Esophagus muscularis mucosa (tissue), 4 donors: ENCODE measurements around the gene UBL5. TPM values are rescaled to one million over a fixed set of nuclear protein-coding genes. Genes with fewer than 3 reads are reported as not detected.

Experiments
- DNase-seq: peaks from one replicate; pipeline ENCODE4 v3.0.0-alpha.2; 2017; ENCODE audit errors: extremely low spot score
- H3K27ac ChIP-seq, 4 donors: fragments of 200-600 bp; sonication (generic); replicated peaks in 1 of 4; 1 replicate in 3 of 4; 2 replicates in 1 of 4; pipeline ENCODE4 v1.5.1; 2016 to 2019; ENCODE audit warnings: mild to moderate bottlenecking in 1 of 4
- H3K27me3 ChIP-seq, 4 donors: fragments of 200-600 bp; sonication (generic); one replicate each; pipeline versions ENCODE4 v1.5.1 to v1.6.0; 2016 to 2019
- H3K36me3 ChIP-seq, 4 donors: fragments of 200-600 bp; sonication (generic); one replicate each; pipeline ENCODE4 v1.5.1; 2016 to 2019
- H3K4me1 ChIP-seq, 4 donors: fragments of 200-600 bp; sonication (generic); one replicate each; pipeline ENCODE4 v1.5.1; 2016 to 2019
- H3K4me3 ChIP-seq, 4 donors: fragments of 200-600 bp; sonication (generic); 1 replicate in 2 of 4; 2 replicates in 2 of 4; pipeline ENCODE4 v1.5.1; 2016 to 2019; ENCODE audit warnings: mild to moderate bottlenecking in 4 of 4, moderate library complexity in 1 of 4
- H3K9me3 ChIP-seq, 4 donors: fragments of 200-600 bp; sonication (generic); 1 replicate in 3 of 4; 2 replicates in 1 of 4; pipeline ENCODE4 v1.5.1; 2016 to 2019
- CTCF ChIP-seq, 3 experiments: fragments of 200-600 bp in 2 of 3; fragments of 450-650 bp in 1 of 3; sonication (generic) in 2 of 3; IDR thresholded peaks; one replicate each; pipeline ENCODE4 v1.5.1; 2017 to 2019; ENCODE audit warnings: antibody characterized with exemption in 3 of 3, mild to moderate bottlenecking in 2 of 3, moderate library complexity in 1 of 3
- EP300 ChIP-seq: sonication (generic); formaldehyde crosslinking; IDR thresholded peaks from one replicate; pipeline ENCODE4 v1.6.1; 2017; ENCODE audit warnings: antibody characterized with exemption
- POLR2A ChIP-seq: fragments of 450-650 bp; IDR thresholded peaks from one replicate; pipeline ENCODE4 v1.6.1; 2017; ENCODE audit warnings: antibody characterized with exemption, moderate library complexity, mild to moderate bottlenecking, low read depth
- POLR2AphosphoS5 ChIP-seq, 2 donors: sonication (generic); formaldehyde crosslinking; IDR thresholded peaks; one replicate each; pipeline ENCODE4 v1.6.1; 2017; ENCODE audit warnings: antibody characterized with exemption in 2 of 2
- WGBS: methylation state at CpG from one replicate; pipeline ENCODE4 v1.1.5; 2018; 5-methylcytosine and 5-hydroxymethylcytosine counted together
- intact Hi-C: fragments of 100-400 bp; cut with DNase I; formaldehyde crosslinking; loops from one replicate; pipeline ENCODE4 v1.15.1; 2023
- total RNA-seq, 4 donors: library from RNA; depleted of rRNA; stranded (reverse); fragments of >200 nt; gene quantifications; one replicate each; pipeline versions ENCODE4 v1.1.0 to v1.2.1, GENCODE V29; 2016

UBL5 gene
- total RNA-seq, 4 donors from 2014 or later: 297 to 717 (median 464) TPM

DNA sequence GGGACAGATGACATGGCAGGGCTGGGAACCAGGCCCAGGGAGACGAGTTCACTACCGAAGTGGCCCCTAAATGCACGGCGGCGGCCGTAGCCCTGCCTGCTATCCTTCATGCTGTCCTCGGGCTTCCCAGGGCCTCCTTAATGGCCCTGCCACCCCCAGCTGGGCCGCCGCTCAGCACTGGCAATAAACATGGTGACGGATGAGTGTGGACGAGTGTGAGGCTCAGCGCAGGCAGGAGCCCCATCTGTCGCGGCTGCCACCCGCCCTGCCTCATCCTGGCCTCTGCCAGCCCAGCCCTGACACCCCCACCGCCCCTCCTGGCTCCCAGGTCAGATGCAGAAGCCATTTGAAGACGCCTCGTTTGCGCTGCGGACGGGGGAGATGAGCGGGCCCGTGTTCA lies 21.0 kb downstream of the UBL5 start:
- peaks cover 0 to 3% (median 0%) of the 10 kb centered on the region in 4 donors for H3K9me3 ChIP-seq
- H3K36me3 ChIP-seq: peaks cover 11 to 74% (median 66%) of the 10 kb centered on the region in 4 donors
- H3K27me3 ChIP-seq: no peaks in the 10 kb centered on the region
- 79% methylated on average over 21 of the region's 23 CpGs for WGBS
- H3K4me1 ChIP-seq: peaks cover 4 to 17% (median 10%) of the 10 kb centered on the region in 4 donors
- H3K27ac ChIP-seq: no peak overlapping the region
- DNase-seq: no peak
- intact Hi-C loops: no loop called here
- TF ChIP-seq POLR2AphosphoS5 (IDR thresholded peaks at IDR 0.05) (no peak), CTCF (IDR thresholded peaks at IDR 0.05) (no peak), EP300 (no peak), POLR2A (no peak)
- no peak overlapping the region for H3K4me3 ChIP-seq

DNA sequence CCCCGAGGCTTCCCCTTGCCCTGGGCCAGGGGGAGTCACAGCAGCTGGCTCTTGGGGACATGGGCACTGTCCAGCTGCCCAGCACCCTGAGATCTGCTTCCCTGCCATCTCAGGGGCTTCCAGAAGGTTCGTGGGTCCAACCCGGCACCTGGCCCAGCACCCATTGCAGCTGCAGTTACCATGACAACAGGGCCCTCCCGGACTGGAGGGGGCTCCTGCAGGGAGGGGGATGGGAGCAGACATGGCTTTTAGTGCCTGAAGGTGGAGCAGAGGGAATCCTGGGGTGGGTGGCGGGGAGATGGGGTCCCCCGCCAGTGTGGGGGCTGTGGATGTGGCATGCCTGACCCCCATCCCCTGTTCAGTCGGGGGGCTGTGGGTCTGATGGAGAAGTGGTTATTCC lies 22.1 kb downstream of the UBL5 start:
- Histone ChIP-seq H3K27ac (no peak overlapping the region), H3K27me3 (no peaks in the 10 kb centered on the region), H3K4me1 (peaks cover 4 to 17% (median 10%) of the 10 kb centered on the region in 4 donors), H3K9me3 (no peaks in the 10 kb centered on the region), H3K4me3 (no peak overlapping the region), H3K36me3 (peaks cover 1 to 68% (median 58%) of the 10 kb centered on the region in 4 donors)
- 57% methylated on average over 1 of the region's 7 CpGs for WGBS
- TF ChIP-seq CTCF (IDR thresholded peaks at IDR 0.05) (no peak), POLR2AphosphoS5 (IDR thresholded peaks at IDR 0.05) (no peak), EP300 (no peak), POLR2A (no peak)
- intact Hi-C loops: no loop called here
- no peak for DNase-seq

- DNase-seq: no peak
- no peak overlapping the region for H3K4me3 ChIP-seq
- H3K27ac ChIP-seq: no peak overlapping the region
- no peak for TF ChIP-seq EP300
- no peak for TF ChIP-seq CTCF (IDR thresholded peaks at IDR 0.05)
- TF ChIP-seq POLR2A: no peak
- no peak for TF ChIP-seq POLR2AphosphoS5 (IDR thresholded peaks at IDR 0.05)
- no peaks in the 10 kb centered on the region for H3K27me3 ChIP-seq
- intact Hi-C loops: no loop called here
- H3K4me1 ChIP-seq: peaks cover 4 to 17% (median 10%) of the 10 kb centered on the region in 4 donors
- H3K36me3 ChIP-seq: peaks cover 0 to 66% (median 53%) of the 10 kb centered on the region in 4 donors
- no peaks in the 10 kb centered on the region for H3K9me3 ChIP-seq
- WGBS: 77% methylated on average over 3 of the region's 19 CpGs
Measured at GRCh38 chr19:9850235-9850959, 22.7 kb downstream of the UBL5 start.

DNA sequence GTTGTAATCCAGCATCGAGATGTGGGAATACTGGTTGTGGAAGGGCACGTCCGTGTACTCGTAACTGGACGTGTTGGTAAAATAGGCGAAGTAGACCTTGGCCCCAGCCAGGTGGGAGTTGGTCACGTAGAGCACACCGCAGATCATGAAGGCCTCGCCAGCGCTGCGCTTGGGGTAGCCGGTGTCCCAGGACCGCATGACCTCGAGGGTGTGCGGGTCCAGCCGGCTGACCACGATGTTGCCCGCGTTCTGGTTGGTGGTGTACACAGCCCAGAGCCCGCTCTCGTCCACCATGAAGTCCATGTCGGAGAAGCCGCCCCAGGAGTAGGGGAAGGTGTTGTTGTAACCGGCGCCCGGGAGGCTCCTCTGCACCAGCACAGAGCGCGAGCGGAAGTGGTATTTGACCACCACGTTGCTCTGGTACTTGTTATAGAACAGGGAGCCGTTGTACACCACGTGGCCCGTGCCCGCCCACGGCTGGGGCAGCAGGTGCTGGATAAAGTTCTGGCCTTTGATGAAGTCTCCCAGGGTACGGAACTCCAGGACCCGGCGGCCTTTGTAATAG lies 26.6 kb downstream of the UBL5 start:
- H3K4me1 ChIP-seq: no peaks in the 10 kb centered on the region
- no peaks in the 10 kb centered on the region for H3K9me3 ChIP-seq
- no peaks in the 10 kb centered on the region for H3K27me3 ChIP-seq
- H3K27ac ChIP-seq: no peak overlapping the region
- DNase-seq: no peak
- intact Hi-C loops: no loop called here
- H3K36me3 ChIP-seq: peaks cover 0 to 34% (median 16%) of the 10 kb centered on the region in 4 donors
- TF ChIP-seq POLR2AphosphoS5 (IDR thresholded peaks at IDR 0.05) (no peak), EP300 (no peak), POLR2A (no peak), CTCF (IDR thresholded peaks at IDR 0.05) (no peak)
- no peak overlapping the region for H3K4me3 ChIP-seq
- 92% methylated on average over 25 of the region's 38 CpGs for WGBS
